HL-60 (cell line): ENCODE results near the gene PRUNE1.

Experiments
- CTCF ChIP-seq: IDR thresholded peaks from one replicate; pipeline ENCODE4 v1.5.1; 2011; ENCODE audit warnings: low read length, control low read depth, inconsistent platforms; ENCODE audit not compliant: insufficient read depth
- GABPA ChIP-seq: IDR thresholded peaks from 2 replicates; pipeline ENCODE4 v1.6.1; 2012; ENCODE audit warnings: low read depth
- POLR2AphosphoS5 ChIP-seq: IDR thresholded peaks from 2 replicates; pipeline ENCODE4 v1.6.1; 2012; ENCODE audit warnings: low read depth
- REST ChIP-seq: IDR thresholded peaks from 2 replicates; pipeline ENCODE4 v1.6.1; 2012; ENCODE audit warnings: low read depth; ENCODE audit not compliant: insufficient replicate concordance
- SPI1 ChIP-seq: IDR thresholded peaks from 2 replicates; pipeline ENCODE4 v1.6.1; 2012; ENCODE audit warnings: low read depth, mild to moderate bottlenecking, borderline replicate concordance

- TF ChIP-seq CTCF (no peak), POLR2AphosphoS5 (no peak), REST (no peak), SPI1 (no peak), GABPA (no peak)
These were observed 47.9 kb downstream of the PRUNE1 start for GRCh38 chr1:151056149-151056548.
